Breast epithelium (tissue), 3 donors: Measurements from ENCODE around the gene CTCF.

Experiments
- CTCF ChIP-seq, 3 donors: fragments of 450-650 bp; IDR thresholded peaks; one replicate each; pipeline ENCODE4 v1.5.1; 2016 to 2017; ENCODE audit warnings: antibody characterized with exemption in 3 of 3, mild to moderate bottlenecking in 3 of 3, moderate library complexity in 3 of 3
- POLR2A ChIP-seq: fragments of 450-650 bp; IDR thresholded peaks from one replicate; pipeline ENCODE4 v1.6.1; 2016; ENCODE audit warnings: antibody characterized with exemption, mild to moderate bottlenecking, moderate library complexity

GRCh38 chr16:67539691-67540635 is 22.4 kb upstream of the CTCF start:
- TF ChIP-seq CTCF (IDR thresholded peaks at IDR 0.05) (no peak), POLR2A (no peak)
